Measurements from ENCODE around the gene VARS2. TPM values are rescaled to one million over a fixed set of nuclear protein-coding genes. Genes with fewer than 3 reads are reported as not detected.

The VARS2 gene
- total and polyA plus RNA-seq, 2 donors (not counting 3 experiments of a cell fraction or from before 2014, with no cell fraction given) = 17.8 to 34.3 TPM

DNA sequence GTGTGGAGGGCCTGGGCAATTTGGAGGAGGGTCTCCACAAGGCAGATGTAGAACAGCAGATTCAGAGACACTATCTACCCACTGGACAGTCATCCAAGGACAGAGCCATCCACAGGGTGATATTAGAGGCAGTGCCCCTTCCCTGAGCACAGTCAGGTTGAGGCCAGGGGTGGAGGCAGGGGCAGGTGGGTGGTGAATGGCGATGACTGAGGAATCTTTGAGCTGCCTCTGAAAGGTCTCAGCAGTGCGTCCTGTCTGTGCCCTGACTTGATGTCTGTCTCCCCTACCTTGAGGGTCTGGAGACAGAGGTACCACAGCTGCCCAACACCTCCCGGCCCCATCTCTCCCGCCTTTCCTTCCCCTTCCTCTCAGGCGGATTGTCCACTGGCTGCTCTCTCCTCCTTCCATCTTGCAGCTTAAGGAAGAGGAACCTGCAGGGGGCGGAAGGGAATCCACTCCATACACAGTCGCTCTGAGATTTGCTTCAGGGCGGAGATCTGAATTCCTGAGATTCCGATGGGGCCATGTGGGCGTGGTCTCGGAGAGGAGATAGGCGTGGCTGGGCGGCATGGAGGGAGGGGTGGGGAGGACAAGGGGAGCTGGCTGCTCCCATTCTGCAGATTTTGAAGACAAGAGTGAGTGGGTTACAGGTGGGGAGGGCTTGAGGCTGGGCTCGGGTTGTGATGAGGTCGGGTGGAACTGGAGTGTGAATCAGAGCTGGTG is 28.5 kb downstream of the VARS2 start:
- no peaks in the 10 kb centered on the region for H3K9me3 ChIP-seq (replicated peaks; ENCODE audit: control insufficient read depth, insufficient read depth, low read length)
- POLR2A ChIA-PET = interaction anchor here (0.6 kb wide), 1 partner anchor 224 kb away, joined by 3 read pairs; no protein-coding TSS in a partner anchor
- peak; percentile 56 for DNase-seq (ENCODE audit: low read depth, low spot score)
- H3K4me3 ChIP-seq (replicated peaks in 1 of 3; ENCODE audit: insufficient read depth in 1 of 3, low read depth in 1 of 3, low read length in 3 of 3) = no peak overlapping the region
- no peaks in the 10 kb centered on the region for H3K36me3 ChIP-seq (ENCODE audit: control insufficient read depth in 2 of 2, extremely low read depth in 1 of 2, insufficient read depth in 2 of 2, low read length in 2 of 2)
- no TSS peak for BruUV-seq (replicated peaks)
- no peak overlapping the region for H3K27ac ChIP-seq (ENCODE audit: insufficient read depth, low read depth, low read length)
- peak overlapping the region; percentile 88 for H2AFZ ChIP-seq (ENCODE audit: low read depth, low read length)
- H3K9ac ChIP-seq (replicated peaks; ENCODE audit: extremely low read depth, insufficient read depth, low read length) = no peak overlapping the region
- peaks cover 6 to 16% of the 10 kb centered on the region in 2 experiments for H3K27me3 ChIP-seq (ENCODE audit: control insufficient read depth in 2 of 2, insufficient read depth in 2 of 2, low read length in 2 of 2)
- no peaks in the 10 kb centered on the region for H3K79me2 ChIP-seq (ENCODE audit: control insufficient read depth, insufficient read depth, low read length)
- FAIRE-seq = peak; percentile 89
- H3K4me2 ChIP-seq (ENCODE audit: insufficient read depth, low read length) = peak overlapping the region; percentile 31
- H4K20me1 ChIP-seq (replicated peaks; ENCODE audit: control insufficient read depth, extremely low read depth, insufficient read depth, low read length) = no peaks in the 10 kb centered on the region
- H3K9me1 ChIP-seq (replicated peaks; ENCODE audit: control insufficient read depth, extremely low read depth, insufficient read depth, low read length) = no peaks in the 10 kb centered on the region
- TF ChIP-seq, protein P1, sequence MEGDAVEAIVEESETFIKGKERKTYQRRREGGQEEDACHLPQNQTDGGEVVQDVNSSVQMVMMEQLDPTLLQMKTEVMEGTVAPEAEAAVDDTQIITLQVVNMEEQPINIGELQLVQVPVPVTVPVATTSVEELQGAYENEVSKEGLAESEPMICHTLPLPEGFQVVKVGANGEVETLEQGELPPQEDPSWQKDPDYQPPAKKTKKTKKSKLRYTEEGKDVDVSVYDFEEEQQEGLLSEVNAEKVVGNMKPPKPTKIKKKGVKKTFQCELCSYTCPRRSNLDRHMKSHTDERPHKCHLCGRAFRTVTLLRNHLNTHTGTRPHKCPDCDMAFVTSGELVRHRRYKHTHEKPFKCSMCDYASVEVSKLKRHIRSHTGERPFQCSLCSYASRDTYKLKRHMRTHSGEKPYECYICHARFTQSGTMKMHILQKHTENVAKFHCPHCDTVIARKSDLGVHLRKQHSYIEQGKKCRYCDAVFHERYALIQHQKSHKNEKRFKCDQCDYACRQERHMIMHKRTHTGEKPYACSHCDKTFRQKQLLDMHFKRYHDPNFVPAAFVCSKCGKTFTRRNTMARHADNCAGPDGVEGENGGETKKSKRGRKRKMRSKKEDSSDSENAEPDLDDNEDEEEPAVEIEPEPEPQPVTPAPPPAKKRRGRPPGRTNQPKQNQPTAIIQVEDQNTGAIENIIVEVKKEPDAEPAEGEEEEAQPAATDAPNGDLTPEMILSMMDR (IDR thresholded peaks at IDR 0.05; ENCODE audit: extremely low read depth in 1 of 2, insufficient read depth in 1 of 2, low read depth in 1 of 2, low read length in 2 of 2) = peak; percentile 55
- TF ChIP-seq GATA2 (IDR thresholded peaks at IDR 0.05; ENCODE audit: insufficient read depth, insufficient read length, low read depth, low read length) = no peak
- dilution Hi-C loops (cut with MboI; ENCODE audit: extremely low pct_ligation_motif_present, low sequenced_read_pairs) (no loop called here), intact Hi-C loops (cut with micrococcal nuclease) (loop anchor here (1.0 kb wide), 3 partner anchors 101 to 145 kb away; no protein-coding TSS in a partner anchor)
- H3K4me1 ChIP-seq (ENCODE audit: control insufficient read depth, extremely low read depth, insufficient read depth, low read length) = no peaks in the 10 kb centered on the region
- CTCF ChIA-PET = interaction anchor here (0.6 to 3.8 kb wide), 19 partner anchors 11 to 173 kb away, joined by 3 to 37 read pairs (median 4); partner anchors contain the start of genes GTF2H4, PSORS1C1 and SFTA2

DNA sequence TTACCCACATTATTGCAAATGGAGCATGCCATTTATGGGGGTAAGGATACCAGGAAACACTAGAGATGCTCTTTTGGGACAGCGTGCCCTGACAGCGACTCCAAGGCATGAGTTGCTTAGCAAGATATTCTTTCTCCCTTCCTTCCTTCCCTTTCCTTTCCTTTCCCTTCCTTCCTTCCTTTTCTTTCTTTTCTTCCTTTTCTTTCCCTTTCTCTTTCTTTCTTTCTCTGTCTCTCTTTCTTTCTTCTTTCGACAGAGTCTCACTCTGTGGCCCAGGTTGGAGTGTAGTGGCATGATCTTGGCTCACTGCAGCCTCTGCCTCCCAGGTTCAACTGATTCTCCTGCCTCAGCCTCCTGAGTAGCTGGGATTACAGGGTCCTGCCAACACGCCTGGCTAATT is 30.0 kb downstream of the VARS2 start:
- Histone ChIP-seq H3K9ac (replicated peaks; ENCODE audit: extremely low read depth, insufficient read depth, low read length) (no peak overlapping the region), H3K4me1 (ENCODE audit: control insufficient read depth, extremely low read depth, insufficient read depth, low read length) (no peaks in the 10 kb centered on the region), H3K9me1 (replicated peaks; ENCODE audit: control insufficient read depth, extremely low read depth, insufficient read depth, low read length) (no peaks in the 10 kb centered on the region), H3K9me3 (replicated peaks; ENCODE audit: control insufficient read depth, insufficient read depth, low read length) (no peaks in the 10 kb centered on the region), H3K4me3 (replicated peaks in 1 of 3; ENCODE audit: insufficient read depth in 1 of 3, low read depth in 1 of 3, low read length in 3 of 3) (no peak overlapping the region), H3K36me3 (ENCODE audit: control insufficient read depth in 2 of 2, extremely low read depth in 1 of 2, insufficient read depth in 2 of 2, low read length in 2 of 2) (no peaks in the 10 kb centered on the region), H2AFZ (ENCODE audit: low read depth, low read length) (no peak overlapping the region), H3K27me3 (ENCODE audit: control insufficient read depth in 2 of 2, insufficient read depth in 2 of 2, low read length in 2 of 2) (peaks cover 7 to 18% of the 10 kb centered on the region in 2 experiments), H3K27ac (ENCODE audit: insufficient read depth, low read depth, low read length) (no peak overlapping the region), H3K79me2 (ENCODE audit: control insufficient read depth, insufficient read depth, low read length) (no peaks in the 10 kb centered on the region), H4K20me1 (replicated peaks; ENCODE audit: control insufficient read depth, extremely low read depth, insufficient read depth, low read length) (no peaks in the 10 kb centered on the region), H3K4me2 (ENCODE audit: insufficient read depth, low read length) (no peak overlapping the region)
- CTCF ChIA-PET = interaction anchor here (0.5 to 2.0 kb wide), 3 partner anchors 124 to 269 kb away, joined by 3 to 19 read pairs (median 3); no protein-coding TSS in a partner anchor
- no peak for TF ChIP-seq EZH2 (IDR thresholded peaks at IDR 0.05; ENCODE audit: borderline replicate concordance, low read depth, low read length, severe bottlenecking)
- TF ChIP-seq, protein P2, sequence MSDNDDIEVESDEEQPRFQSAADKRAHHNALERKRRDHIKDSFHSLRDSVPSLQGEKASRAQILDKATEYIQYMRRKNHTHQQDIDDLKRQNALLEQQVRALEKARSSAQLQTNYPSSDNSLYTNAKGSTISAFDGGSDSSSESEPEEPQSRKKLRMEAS (IDR thresholded peaks at IDR 0.05; ENCODE audit: insufficient read depth, insufficient read length) = no peak
- no peak for TF ChIP-seq POLR2AphosphoS5 (IDR thresholded peaks at IDR 0.05; ENCODE audit: insufficient read depth, low read depth, low read length)
- TF ChIP-seq JUN (IDR thresholded peaks at IDR 0.05; ENCODE audit: borderline replicate concordance, insufficient read depth, insufficient read length, low read depth) = no peak
- TF ChIP-seq FOS (IDR thresholded peaks at IDR 0.05; ENCODE audit: borderline replicate concordance, insufficient read depth, low read length) = no peak
- TF ChIP-seq MYC (IDR thresholded peaks at IDR 0.05; ENCODE audit: low read depth, low read length) = no peak
- TF ChIP-seq GATA2 (IDR thresholded peaks at IDR 0.05; ENCODE audit: insufficient read depth, insufficient read length, low read depth, low read length) = no peak
- TF ChIP-seq, protein P1 (IDR thresholded peaks at IDR 0.05; ENCODE audit: extremely low read depth in 1 of 2, insufficient read depth in 1 of 2, low read depth in 1 of 2, low read length in 2 of 2) = no peak
- no peak for TF ChIP-seq POLR2A (IDR thresholded peaks at IDR 0.05; ENCODE audit: low read depth, low read length)
- POLR2A ChIA-PET = no interaction called here
- no TSS peak for BruUV-seq (replicated peaks)
- DNase-seq (ENCODE audit: low read depth, low spot score) (no peak), FAIRE-seq (no peak)
- intact Hi-C loops (cut with micrococcal nuclease) (no loop called here), dilution Hi-C loops (cut with MboI; ENCODE audit: extremely low pct_ligation_motif_present, low sequenced_read_pairs) (no loop called here)
